ENCODE results near the gene YARS1.

- TF ChIP-seq POLR2A (IDR thresholded peaks at IDR 0.05; ENCODE audit: low read length) (no peak), GATA1 (IDR thresholded peaks at IDR 0.05; ENCODE audit: low read depth, low read length) (no peak)
Measured at GRCh38 chr1:32749771-32750170, 67.4 kb downstream of the YARS1 start.
